ENCODE measurements around the gene FARP2. TPM values are rescaled to one million over a fixed set of nuclear protein-coding genes. Genes with fewer than 3 reads are reported as not detected.

Gene FARP2
- total and polyA plus RNA-seq, 2 of the 4 experiments (the other 2 are of a cell fraction): 17.1 to 30.8 TPM

- in situ Hi-C loops (cut with MboI; ENCODE audit: low sequenced_read_pairs): no loop called here
- no peak overlapping the region for H3K18ac ChIP-seq (ENCODE audit: low read depth, low read length)
- no peak overlapping the region for H3K4ac ChIP-seq (ENCODE audit: low read depth, low read length)
- dilution Hi-C loops (cut with HindIII; ENCODE audit: low sequenced_read_pairs, unreplicated experiment): no loop called here
- H3K23ac ChIP-seq (ENCODE audit: low read depth, low read length): no peak overlapping the region
- H3K4me2 ChIP-seq (ENCODE audit: low read depth, low read length): no peak overlapping the region
- intact Hi-C loops (cut with micrococcal nuclease): loop anchor here (5.0 kb wide), 1 partner anchor 37 kb away; no protein-coding TSS in a partner anchor
- peaks cover 28% of the 10 kb centered on the region for H3K36me3 ChIP-seq (ENCODE audit: control insufficient read depth, insufficient read depth, low read length)
- no peak overlapping the region for H2AK5ac ChIP-seq (ENCODE audit: low read depth, low read length)
- H2BK120ac ChIP-seq (ENCODE audit: low read depth, low read length): no peak overlapping the region
- H3K9me3 ChIP-seq (ENCODE audit: control insufficient read depth, insufficient read depth, low read length): no peaks in the 10 kb centered on the region
- peaks cover 9% of the 10 kb centered on the region; the same call in 1 of the 2 replicates for H4K20me1 ChIP-seq (ENCODE audit: insufficient read depth, low read length)
- BruUV-seq (replicated peaks): no TSS peak
- no peak overlapping the region for H2BK5ac ChIP-seq (ENCODE audit: low read depth, low read length, poor library complexity, severe bottlenecking)
- DNase-seq (peak; percentile 76), ATAC-seq (ENCODE audit: low read depth) (no peak)
- no peak overlapping the region for H2BK20ac ChIP-seq (ENCODE audit: low read depth, low read length)
- ChIA-PET POLR2A (ENCODE audit: unreplicated experiment) (no interaction called here), CTCF (no interaction called here)
- no peak overlapping the region for H4K8ac ChIP-seq (ENCODE audit: low read depth in 2 of 2, low read length in 2 of 2)
- no peaks in the 10 kb centered on the region for H3K27me3 ChIP-seq (ENCODE audit: control insufficient read depth, insufficient read depth, low read length)
- no peak overlapping the region for H3K27ac ChIP-seq (ENCODE audit: insufficient read depth, low read length)
- H3K9ac ChIP-seq (ENCODE audit: low read depth, low read length): no peak overlapping the region
- H2AFZ ChIP-seq (replicated peaks; ENCODE audit: low read length, poor library complexity): no peak overlapping the region
- H3K14ac ChIP-seq (replicated peaks; ENCODE audit: low read depth, low read length): no peak overlapping the region
- H2BK15ac ChIP-seq (ENCODE audit: low read depth, low read length): no peak overlapping the region
- no peak overlapping the region for H4K91ac ChIP-seq (ENCODE audit: insufficient read depth, low read depth, low read length)
- H3K56ac ChIP-seq (ENCODE audit: extremely low read depth, insufficient read depth, low read length): no peak overlapping the region
- TF ChIP-seq RAD21 (IDR thresholded peaks at IDR 0.05; ENCODE audit: low read length) (no peak), CEBPB (IDR thresholded peaks at IDR 0.05; ENCODE audit: low read depth, low read length) (no peak), NFE2L2 (IDR thresholded peaks at IDR 0.05; ENCODE audit: low read depth, low read length) (no peak), MXI1 (IDR thresholded peaks at IDR 0.05; ENCODE audit: borderline replicate concordance, low read depth, low read length) (no peak), MAZ (IDR thresholded peaks at IDR 0.05; ENCODE audit: borderline replicate concordance, low read depth, low read length) (no peak), FOS (IDR thresholded peaks at IDR 0.05; ENCODE audit: low read depth, low read length) (no peak), MAFK (IDR thresholded peaks at IDR 0.05; ENCODE audit: low read depth, low read length) (no peak), BHLHE40 (IDR thresholded peaks at IDR 0.05; ENCODE audit: low read depth, low read length) (no peak), CTCF (conservative IDR thresholded peaks at IDR 0.05; ENCODE audit: low read depth, low read length) (no peak), SMC3 (IDR thresholded peaks at IDR 0.05; ENCODE audit: low read depth, low read length) (no peak), ELK1 (IDR thresholded peaks at IDR 0.05; ENCODE audit: borderline replicate concordance, low read depth, low read length) (no peak), POLR2A (IDR thresholded peaks at IDR 0.05; ENCODE audit: low read depth, low read length) (no peak), RFX5 (IDR thresholded peaks at IDR 0.05; ENCODE audit: low read depth, low read length) (no peak), RCOR1 (IDR thresholded peaks at IDR 0.05; ENCODE audit: insufficient replicate concordance, low read length) (no peak), CHD1 (IDR thresholded peaks at IDR 0.05; ENCODE audit: low read depth, low read length) (no peak), USF2 (IDR thresholded peaks at IDR 0.05; ENCODE audit: low read depth, low read length) (no peak)
- no peak overlapping the region for H3K4me3 ChIP-seq (ENCODE audit: insufficient read depth, low read depth, low read length)
- H2AK9ac ChIP-seq (replicated peaks; ENCODE audit: low read depth, low read length, poor library complexity): no peak overlapping the region
- H3K4me1 ChIP-seq (ENCODE audit: control insufficient read depth, insufficient read depth, low read length): peaks cover 15% of the 10 kb centered on the region
- H4K5ac ChIP-seq (ENCODE audit: low read depth, low read length): no peak overlapping the region
- peaks cover 7 to 16% of the 10 kb centered on the region in 2 experiments; a peak in 2 of 4 replicates for H3K79me1 ChIP-seq (ENCODE audit: low read depth in 1 of 2, low read length in 2 of 2)
- peaks cover 36% of the 10 kb centered on the region for H3K9me1 ChIP-seq (ENCODE audit: insufficient read depth, low read length)
- 90% methylated on average over 3 of the region's 7 CpGs; no CpG with 5 or more reads in 1 of the 2 experiments for WGBS, 2 experiments (ENCODE audit: extremely low coverage in 2 of 2, insufficient read length in 1 of 2)
Measured at GRCh38 chr2:241413929-241414580, 58.0 kb downstream of the FARP2 start.

Data from IMR-90 (cell line).